GM12874 (cell line): ENCODE data around the gene RRAS2.

ENCODE experiments used
- TF ChIP-seq, protein P1 (sequence below): IDR thresholded peaks from 2 replicates; pipeline ENCODE4 v1.5.1; 2011; ENCODE audit warnings: low read depth, mild to moderate bottlenecking, control low read depth, low read length, moderate library complexity; ENCODE audit not compliant: insufficient read depth

Gene RRAS2

GRCh38 chr11:14334893-14335292, 24.1 kb downstream of the RRAS2 start:
- TF ChIP-seq, protein P1, sequence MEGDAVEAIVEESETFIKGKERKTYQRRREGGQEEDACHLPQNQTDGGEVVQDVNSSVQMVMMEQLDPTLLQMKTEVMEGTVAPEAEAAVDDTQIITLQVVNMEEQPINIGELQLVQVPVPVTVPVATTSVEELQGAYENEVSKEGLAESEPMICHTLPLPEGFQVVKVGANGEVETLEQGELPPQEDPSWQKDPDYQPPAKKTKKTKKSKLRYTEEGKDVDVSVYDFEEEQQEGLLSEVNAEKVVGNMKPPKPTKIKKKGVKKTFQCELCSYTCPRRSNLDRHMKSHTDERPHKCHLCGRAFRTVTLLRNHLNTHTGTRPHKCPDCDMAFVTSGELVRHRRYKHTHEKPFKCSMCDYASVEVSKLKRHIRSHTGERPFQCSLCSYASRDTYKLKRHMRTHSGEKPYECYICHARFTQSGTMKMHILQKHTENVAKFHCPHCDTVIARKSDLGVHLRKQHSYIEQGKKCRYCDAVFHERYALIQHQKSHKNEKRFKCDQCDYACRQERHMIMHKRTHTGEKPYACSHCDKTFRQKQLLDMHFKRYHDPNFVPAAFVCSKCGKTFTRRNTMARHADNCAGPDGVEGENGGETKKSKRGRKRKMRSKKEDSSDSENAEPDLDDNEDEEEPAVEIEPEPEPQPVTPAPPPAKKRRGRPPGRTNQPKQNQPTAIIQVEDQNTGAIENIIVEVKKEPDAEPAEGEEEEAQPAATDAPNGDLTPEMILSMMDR = no peak

DNA sequence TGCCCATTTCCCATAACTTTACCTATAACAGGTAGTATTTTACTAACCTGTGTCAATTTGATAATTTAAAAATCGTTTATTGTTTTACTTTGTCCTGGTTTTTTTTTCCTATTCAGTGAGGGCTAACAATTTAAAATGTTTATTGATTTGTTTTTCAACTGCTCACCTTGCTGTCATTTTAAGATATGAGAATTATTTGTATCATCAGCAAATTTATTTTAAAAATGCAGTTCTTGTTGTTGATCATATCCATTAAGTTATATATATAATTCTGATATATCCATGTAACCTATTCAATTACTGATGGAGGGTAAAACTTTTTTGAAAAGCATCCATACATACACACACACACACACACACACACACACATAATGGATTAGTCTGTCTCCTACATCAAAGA, 24.8 kb downstream of the RRAS2 start:
- TF ChIP-seq, protein P1 = no peak

DNA sequence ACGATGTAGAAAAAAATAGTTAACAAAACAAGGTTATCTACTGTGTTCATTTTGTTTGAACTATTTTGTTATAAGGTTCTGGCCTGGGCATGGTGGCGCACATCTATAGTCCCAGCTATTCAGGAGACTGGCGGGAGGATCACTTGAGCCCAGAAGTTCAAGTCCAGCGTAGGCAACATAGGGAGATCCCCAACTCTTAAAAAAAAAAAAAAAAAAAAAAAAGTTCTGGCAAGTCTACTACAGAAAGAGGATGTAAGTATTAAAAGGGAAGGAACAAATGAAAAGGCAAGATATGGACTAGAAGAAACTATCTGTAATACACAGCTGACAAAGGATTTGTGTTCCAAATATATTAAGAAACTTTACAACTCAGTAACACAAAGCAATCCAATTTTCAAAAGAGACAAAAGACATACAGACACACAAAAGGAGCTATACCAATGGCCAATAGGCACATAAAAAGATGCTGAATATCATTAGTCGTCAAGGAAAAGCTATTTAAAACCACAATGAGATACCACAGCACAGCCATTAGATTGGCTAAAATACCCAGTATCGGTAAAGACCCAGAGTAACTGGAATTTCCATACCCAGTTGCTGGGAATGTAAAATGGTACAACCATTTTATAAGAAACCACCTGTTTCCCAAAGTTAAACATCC, 27.4 kb downstream of the RRAS2 start:
- TF ChIP-seq, protein P1 = no peak

DNA sequence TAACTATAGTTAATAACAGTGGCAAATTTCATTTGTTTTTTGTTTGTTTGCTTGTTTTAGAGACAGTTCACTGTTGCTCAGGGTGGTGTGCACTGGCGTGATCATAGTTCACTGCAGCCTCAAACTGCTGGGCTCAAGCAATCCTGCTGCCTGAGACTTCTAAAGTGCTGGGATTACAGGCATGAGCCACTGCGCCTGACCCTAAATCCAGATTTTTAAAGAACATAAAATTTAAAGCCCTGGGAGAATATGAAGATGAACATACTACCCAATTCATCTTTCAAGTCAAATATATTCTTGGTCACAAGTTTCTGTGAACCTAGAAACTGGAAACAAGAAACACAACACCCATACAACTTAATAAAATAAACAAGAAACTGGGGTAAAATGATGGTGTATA, 28.1 kb downstream of the RRAS2 start:
- TF ChIP-seq, protein P1 = no peak

- TF ChIP-seq, protein P1 = no peak
Measured at GRCh38 chr11:14329702-14330101, 29.3 kb downstream of the RRAS2 start.

DNA sequence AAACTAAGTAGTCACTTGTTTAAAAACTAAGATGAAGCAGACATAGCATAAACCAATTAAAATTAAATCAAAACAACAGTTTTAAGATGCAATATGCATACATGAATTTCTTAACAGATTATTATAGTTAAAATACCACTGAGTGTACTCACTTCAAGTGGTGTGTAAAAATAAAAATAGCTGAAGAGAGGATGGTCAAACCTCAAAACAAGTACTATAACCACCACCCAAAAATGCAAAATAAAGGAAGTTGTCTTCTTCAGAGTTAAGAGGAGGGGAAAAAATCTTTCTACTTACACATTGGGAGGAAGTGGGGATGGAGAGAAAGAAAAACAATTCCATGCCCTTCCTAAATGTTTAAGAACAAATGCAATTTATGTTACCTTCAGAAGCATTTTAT, 31.9 kb downstream of the RRAS2 start:
- TF ChIP-seq, protein P1 = no peak

- TF ChIP-seq, protein P1 = no peak
Measured at GRCh38 chr11:14323118-14323676, 35.8 kb downstream of the RRAS2 start.
